Mucosa of descending colon (tissue), 3 donors: ENCODE results near the gene ALKBH3. TPM values are rescaled to one million over a fixed set of nuclear protein-coding genes. Genes with fewer than 3 reads are reported as not detected.

Experiments used
- ATAC-seq: fragments of 200-7000 bp; cut with Tn5 transposase; one replicate; pipeline ENCODE4 v1.9.1; 2020; ENCODE audit warnings: mild to moderate bottlenecking, moderate library complexity
- DNase-seq, 3 donors: peaks; one replicate each; pipeline ENCODE4 v3.0.0-alpha.2; 2020
- H3K36me3 ChIP-seq: fragments of 200-600 bp; one replicate; pipeline ENCODE4 v1.8.0; 2021; ENCODE audit warnings: low read depth, mild to moderate bottlenecking
- H3K4me1 ChIP-seq: fragments of 200-600 bp; one replicate; pipeline ENCODE4 v1.8.0; 2021; ENCODE audit warnings: low read depth, mild to moderate bottlenecking
- H3K4me3 ChIP-seq: fragments of 200-600 bp; one replicate; pipeline ENCODE4 v1.8.0; 2021; ENCODE audit warnings: mild to moderate bottlenecking
- H3K9me3 ChIP-seq: fragments of 200-600 bp; one replicate; pipeline ENCODE4 v1.8.0; 2021; ENCODE audit warnings: mild to moderate bottlenecking
- CTCF ChIP-seq: fragments of 200-600 bp; IDR thresholded peaks from one replicate; pipeline ENCODE4 v1.8.0; 2022; ENCODE audit warnings: antibody characterized with exemption, mild to moderate bottlenecking
- intact Hi-C, 2 donors: fragments of 100-400 bp; cut with DNase I in 1 of 2; cut with micrococcal nuclease in 1 of 2; formaldehyde crosslinking; loops; one replicate each; pipeline versions ENCODE4 v1.11.0 to v1.11.1; 2022; cut with DNase I, micrococcal nuclease
- total RNA-seq, 3 donors: library from RNA; stranded (reverse); fragmentation: NEBNext Ultra II Directional in 2 of 3; extraction: Animal tissue kit (Norgen Biotek cat#: 25700) in 2 of 3; gene quantifications; one replicate each; pipeline versions ENCODE4 v1.2.1 to v1.2.4, GENCODE V29; 2021 to 2023
- donor health status: DM: no; HTN: no; CAD: no; lungs with moderate emphysema.
- donor health status: DM: no; HTN: no; CAD: no.
- donor health status: DM: no; HTN: yes; CAD: no.

ALKBH3 gene
- total RNA-seq, 3 donors from 2014 or later = 18.9 to 27.7 (median 27.0) TPM

- Histone ChIP-seq H3K36me3 (no peaks in the 10 kb centered on the region), H3K4me3 (no peak overlapping the region), H3K4me1 (no peaks in the 10 kb centered on the region), H3K9me3 (no peaks in the 10 kb centered on the region)
- no peak for DNase-seq
- no peak for TF ChIP-seq CTCF
- no peak for ATAC-seq
- intact Hi-C loops = no loop called here
Measured at GRCh38 chr11:43908683-43909082, 28.1 kb downstream of the ALKBH3 start.

GRCh38 chr11:43913829-43914380 lies 33.3 kb downstream of the ALKBH3 start:
- no peak for TF ChIP-seq CTCF
- DNase-seq (no peak), ATAC-seq (no peak)
- intact Hi-C loops = no loop called here
- H3K36me3 ChIP-seq = no peaks in the 10 kb centered on the region
- H3K4me3 ChIP-seq = no peak overlapping the region
- no peaks in the 10 kb centered on the region for H3K4me1 ChIP-seq
- no peaks in the 10 kb centered on the region for H3K9me3 ChIP-seq

- Histone ChIP-seq H3K9me3 (no peaks in the 10 kb centered on the region), H3K4me3 (no peak overlapping the region), H3K36me3 (no peaks in the 10 kb centered on the region), H3K4me1 (no peaks in the 10 kb centered on the region)
- intact Hi-C loops = no loop called here
- ATAC-seq = no peak
- DNase-seq = no peak
- no peak for TF ChIP-seq CTCF
Measured at GRCh38 chr11:43914466-43914865, 33.8 kb downstream of the ALKBH3 start.

GRCh38 chr11:43916621-43917020 lies 36.0 kb downstream of the ALKBH3 start:
- DNase-seq = no peak
- H3K4me1 ChIP-seq = no peaks in the 10 kb centered on the region
- ATAC-seq = no peak
- H3K9me3 ChIP-seq = no peaks in the 10 kb centered on the region
- H3K36me3 ChIP-seq = no peaks in the 10 kb centered on the region
- intact Hi-C loops = no loop called here
- no peak overlapping the region for H3K4me3 ChIP-seq
- no peak for TF ChIP-seq CTCF

- no peaks in the 10 kb centered on the region for H3K36me3 ChIP-seq
- no peak for TF ChIP-seq CTCF
- intact Hi-C loops = no loop called here
- no peak overlapping the region for H3K4me3 ChIP-seq
- H3K4me1 ChIP-seq = no peaks in the 10 kb centered on the region
- no peak for DNase-seq
- no peaks in the 10 kb centered on the region for H3K9me3 ChIP-seq
- no peak for ATAC-seq
Measured at GRCh38 chr11:43917851-43918250, 37.2 kb downstream of the ALKBH3 start.

GRCh38 chr11:43918662-43919061 lies 38.0 kb downstream of the ALKBH3 start:
- intact Hi-C loops = no loop called here

More at GRCh38 chr11:43918662-43919061, 38.0 kb downstream of the ALKBH3 start:
- ATAC-seq = no peak
- Histone ChIP-seq H3K9me3 (no peaks in the 10 kb centered on the region), H3K36me3 (no peaks in the 10 kb centered on the region), H3K4me3 (no peak overlapping the region), H3K4me1 (no peaks in the 10 kb centered on the region)
- no peak for DNase-seq
- no peak for TF ChIP-seq CTCF
